Kidney epithelial cell (primary cell): Measurements from ENCODE around the gene CFD. TPM values are rescaled to one million over a fixed set of nuclear protein-coding genes. Genes with fewer than 3 reads are reported as not detected.

Source experiments
- DNase-seq: peaks from one replicate; pipeline ENCODE4 v3.0.0-alpha.2; 2010; ENCODE audit warnings: low read depth
- H3K27me3 ChIP-seq: 2 replicates; pipeline ENCODE4 v1.6.0; 2011; ENCODE audit warnings: low read length; ENCODE audit not compliant: control insufficient read depth, insufficient read depth
- H3K36me3 ChIP-seq: 2 replicates; pipeline ENCODE4 v1.5.1; 2011; ENCODE audit warnings: low read length; ENCODE audit not compliant: control insufficient read depth, insufficient read depth
- H3K4me3 ChIP-seq: 2 replicates; pipeline ENCODE4 v1.5.1; 2011; ENCODE audit warnings: low read depth, mild to moderate bottlenecking, control low read depth, low read length
- total RNA-seq: library from RNA; depleted of rRNA; stranded (reverse); fragments of >200 nt; gene quantifications from 2 replicates; pipeline ENCODE4 v1.2.3, GENCODE V29; 2015
- TF ChIP-seq, protein P1 (sequence below): IDR thresholded peaks from 2 replicates; pipeline ENCODE4 v1.5.1; 2011; ENCODE audit warnings: mild to moderate bottlenecking, moderate library complexity, low read length, control low read depth, inconsistent platforms; ENCODE audit not compliant: insufficient read depth, poor library complexity, severe bottlenecking

Gene CFD
- total RNA-seq, 1 donor from 2014 or later, result 1.3 TPM

DNA sequence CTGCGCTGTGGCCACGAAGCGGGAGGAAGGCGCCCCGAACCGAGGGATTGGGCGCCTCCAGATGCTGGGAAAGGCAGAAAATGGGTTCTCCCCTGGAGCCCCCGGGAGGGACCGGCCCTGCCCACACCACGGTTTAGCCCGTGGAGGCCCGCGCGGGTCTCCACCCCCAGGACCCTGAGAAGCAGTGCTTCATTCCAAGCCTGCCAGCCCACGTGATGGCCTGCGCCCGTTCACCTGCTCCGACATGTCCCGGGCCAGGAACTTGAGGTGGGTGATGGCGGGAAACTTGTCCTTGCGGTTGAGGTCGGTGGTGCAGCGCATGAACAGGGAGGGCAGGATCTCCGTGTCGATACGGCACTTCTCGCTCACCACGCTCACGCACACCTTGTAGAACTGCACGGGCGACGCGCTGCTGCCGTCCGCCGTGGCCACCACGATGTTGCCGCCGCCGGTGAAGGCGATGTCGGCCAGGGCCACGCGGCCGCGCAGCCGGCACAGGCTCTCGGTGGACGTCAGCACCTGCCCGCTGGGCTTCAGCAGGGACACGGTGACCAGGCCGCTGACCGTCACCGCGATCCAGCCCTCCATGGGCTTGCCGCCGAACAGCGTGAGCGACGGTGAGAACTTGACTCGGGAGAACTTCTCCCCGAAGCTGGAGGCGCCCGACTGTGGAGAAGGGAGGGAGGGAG lies 26.2 kb downstream of the CFD start:
- Histone ChIP-seq H3K4me3 (no peak overlapping the region), H3K27me3 (no peaks in the 10 kb centered on the region), H3K36me3 (no peaks in the 10 kb centered on the region)
- no peak for DNase-seq
- TF ChIP-seq, protein P1, sequence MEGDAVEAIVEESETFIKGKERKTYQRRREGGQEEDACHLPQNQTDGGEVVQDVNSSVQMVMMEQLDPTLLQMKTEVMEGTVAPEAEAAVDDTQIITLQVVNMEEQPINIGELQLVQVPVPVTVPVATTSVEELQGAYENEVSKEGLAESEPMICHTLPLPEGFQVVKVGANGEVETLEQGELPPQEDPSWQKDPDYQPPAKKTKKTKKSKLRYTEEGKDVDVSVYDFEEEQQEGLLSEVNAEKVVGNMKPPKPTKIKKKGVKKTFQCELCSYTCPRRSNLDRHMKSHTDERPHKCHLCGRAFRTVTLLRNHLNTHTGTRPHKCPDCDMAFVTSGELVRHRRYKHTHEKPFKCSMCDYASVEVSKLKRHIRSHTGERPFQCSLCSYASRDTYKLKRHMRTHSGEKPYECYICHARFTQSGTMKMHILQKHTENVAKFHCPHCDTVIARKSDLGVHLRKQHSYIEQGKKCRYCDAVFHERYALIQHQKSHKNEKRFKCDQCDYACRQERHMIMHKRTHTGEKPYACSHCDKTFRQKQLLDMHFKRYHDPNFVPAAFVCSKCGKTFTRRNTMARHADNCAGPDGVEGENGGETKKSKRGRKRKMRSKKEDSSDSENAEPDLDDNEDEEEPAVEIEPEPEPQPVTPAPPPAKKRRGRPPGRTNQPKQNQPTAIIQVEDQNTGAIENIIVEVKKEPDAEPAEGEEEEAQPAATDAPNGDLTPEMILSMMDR, result no peak

DNA sequence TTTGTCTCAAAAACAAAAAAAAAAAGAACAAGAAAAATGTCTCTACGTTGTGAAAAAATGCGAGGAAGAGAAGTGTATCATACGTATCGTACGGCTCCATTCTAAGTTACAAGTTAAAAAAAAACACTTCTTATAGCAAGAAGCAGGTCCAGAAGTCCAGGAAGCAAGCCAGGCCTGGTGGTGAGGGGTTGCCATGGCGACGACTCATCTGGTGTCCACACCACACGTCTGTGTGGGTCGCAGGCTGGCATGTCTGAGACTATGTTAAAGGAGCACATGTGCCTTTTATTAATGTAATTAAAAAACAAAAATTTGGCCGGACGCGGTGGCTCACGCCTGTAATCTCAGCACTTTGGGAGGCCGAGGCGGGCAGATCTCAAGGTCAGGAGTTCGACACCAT lies 27.6 kb downstream of the CFD start:
- H3K27me3 ChIP-seq, result no peaks in the 10 kb centered on the region
- no peaks in the 10 kb centered on the region for H3K36me3 ChIP-seq
- DNase-seq, result no peak
- TF ChIP-seq, protein P1, result no peak
- no peak overlapping the region for H3K4me3 ChIP-seq

DNA sequence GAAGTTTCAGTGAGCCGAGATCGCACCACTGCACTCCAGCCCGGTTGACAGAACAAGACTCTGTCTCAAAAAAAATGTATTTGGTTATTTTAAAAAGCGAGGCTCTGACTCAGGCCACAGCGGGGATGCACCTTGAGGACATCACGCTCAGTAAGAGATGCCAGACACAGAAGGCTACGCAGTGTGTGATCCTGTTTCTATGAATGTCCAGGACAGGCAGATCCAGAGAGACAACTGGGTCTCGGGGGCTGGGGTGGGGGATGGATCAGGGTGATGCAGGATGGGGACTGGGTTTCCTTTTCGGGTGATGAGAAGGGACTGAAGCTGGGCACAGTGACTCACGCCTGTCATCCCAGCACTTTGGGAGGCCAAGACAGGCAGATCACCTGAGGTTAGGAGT lies 28.1 kb downstream of the CFD start:
- no peak for DNase-seq

DNA sequence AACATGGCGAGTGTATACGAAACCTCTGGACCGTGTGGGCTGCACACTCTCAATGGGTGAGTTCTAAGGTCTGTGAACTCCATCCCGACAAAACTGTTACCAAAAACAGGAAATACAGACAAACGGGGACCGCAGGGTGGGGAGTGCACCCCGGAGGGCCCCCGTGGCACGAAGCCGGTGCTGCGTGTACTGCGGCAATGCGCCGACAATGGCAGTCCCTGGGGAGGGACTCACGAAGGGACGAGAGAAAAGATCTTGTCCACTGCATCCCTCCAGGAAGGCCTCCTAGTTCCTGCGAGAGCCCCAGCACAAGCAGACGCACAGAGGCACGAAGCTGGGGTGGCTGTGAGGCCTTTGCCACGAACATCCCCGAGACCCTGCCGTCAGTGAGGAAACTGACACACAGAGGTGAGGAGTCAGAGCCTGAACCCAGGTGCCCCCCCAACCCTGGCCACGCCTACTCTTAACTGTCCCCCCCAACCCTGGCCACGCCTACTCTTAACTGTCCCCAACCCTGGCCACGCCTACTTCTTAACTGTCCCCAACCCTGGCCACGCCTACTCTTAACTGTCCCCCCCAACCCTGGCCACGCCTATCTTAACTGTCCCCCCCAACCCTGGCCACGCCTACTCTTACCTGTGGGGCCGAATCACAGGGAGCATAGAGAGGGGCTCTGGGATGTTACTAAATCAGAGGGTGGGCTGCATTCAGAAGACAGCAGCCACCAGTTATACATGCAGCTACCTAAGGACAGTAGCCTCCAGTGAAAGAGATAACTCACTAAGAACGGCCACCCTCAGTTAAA lies 29.3 kb downstream of the CFD start:
- Histone ChIP-seq H3K36me3 (no peaks in the 10 kb centered on the region), H3K27me3 (no peaks in the 10 kb centered on the region), H3K4me3 (no peak overlapping the region)
- DNase-seq, result no peak
- TF ChIP-seq, protein P1, result no peak

More for the DNA sequence above, 28.1 kb downstream of the CFD start:
- Histone ChIP-seq H3K27me3 (no peaks in the 10 kb centered on the region), H3K4me3 (no peak overlapping the region), H3K36me3 (no peaks in the 10 kb centered on the region)
- TF ChIP-seq, protein P1, result no peak

DNA sequence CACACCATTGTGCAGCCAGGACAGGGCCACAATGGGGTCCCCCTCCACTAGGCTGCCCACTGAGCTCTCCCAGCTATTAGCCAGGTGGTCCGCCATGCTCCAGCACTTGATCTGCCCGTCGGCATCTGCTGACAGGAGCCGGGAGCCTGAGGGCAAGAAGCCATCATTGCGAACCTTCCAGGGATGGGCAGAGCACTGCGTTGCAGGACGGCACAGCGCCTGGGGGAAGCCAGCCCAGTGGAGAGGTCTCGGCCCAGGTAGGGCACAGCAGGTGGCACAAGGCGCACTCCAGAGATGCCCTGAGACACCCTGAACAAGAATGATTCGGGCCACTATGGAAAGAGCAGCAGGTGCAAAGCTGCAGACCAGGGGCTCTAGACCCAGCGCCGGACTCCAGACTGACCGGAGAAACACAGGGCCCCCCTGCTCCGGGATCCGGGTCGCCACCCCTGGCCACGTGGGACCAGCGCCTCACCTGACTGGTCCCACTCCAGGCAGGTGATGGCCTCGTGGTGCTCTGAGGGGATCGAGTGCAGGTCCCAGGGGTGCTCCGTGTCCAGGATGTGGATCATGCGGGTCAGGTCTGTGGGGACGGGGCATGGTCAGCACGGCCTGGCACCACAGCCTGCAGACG lies 30.3 kb downstream of the CFD start:
- Histone ChIP-seq H3K27me3 (no peaks in the 10 kb centered on the region), H3K4me3 (no peak overlapping the region), H3K36me3 (no peaks in the 10 kb centered on the region)
- TF ChIP-seq, protein P1, result no peak
- DNase-seq, result no peak
